HG03135 (cell line): Measurements from ENCODE around the gene OR2V2.
"Not testable (repeated sequence)": the region's sequence is repeated elsewhere in the genome, so short reads cannot be mapped to it uniquely, and the experiment has no call there.

ENCODE experiments used
- ATAC-seq: cut with Tn5 transposase; IDR thresholded peaks from one replicate; pipeline ENCODE4 v1.9.1; 2021; ENCODE audit warnings: mild to moderate bottlenecking, moderate library complexity; ENCODE audit not compliant: unreplicated experiment

OR2V2 gene, protein sequence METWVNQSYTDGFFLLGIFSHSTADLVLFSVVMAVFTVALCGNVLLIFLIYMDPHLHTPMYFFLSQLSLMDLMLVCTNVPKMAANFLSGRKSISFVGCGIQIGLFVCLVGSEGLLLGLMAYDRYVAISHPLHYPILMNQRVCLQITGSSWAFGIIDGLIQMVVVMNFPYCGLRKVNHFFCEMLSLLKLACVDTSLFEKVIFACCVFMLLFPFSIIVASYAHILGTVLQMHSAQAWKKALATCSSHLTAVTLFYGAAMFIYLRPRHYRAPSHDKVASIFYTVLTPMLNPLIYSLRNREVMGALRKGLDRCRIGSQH

GRCh38 chr5:181146927-181147636, at the start of gene OR2V2:
OR2V2 (plus strand) TSS chr5:181147586; CDS start chr5:181154943, 7,357 bp downstream.
- ATAC-seq, result not testable (repeated sequence)

DNA sequence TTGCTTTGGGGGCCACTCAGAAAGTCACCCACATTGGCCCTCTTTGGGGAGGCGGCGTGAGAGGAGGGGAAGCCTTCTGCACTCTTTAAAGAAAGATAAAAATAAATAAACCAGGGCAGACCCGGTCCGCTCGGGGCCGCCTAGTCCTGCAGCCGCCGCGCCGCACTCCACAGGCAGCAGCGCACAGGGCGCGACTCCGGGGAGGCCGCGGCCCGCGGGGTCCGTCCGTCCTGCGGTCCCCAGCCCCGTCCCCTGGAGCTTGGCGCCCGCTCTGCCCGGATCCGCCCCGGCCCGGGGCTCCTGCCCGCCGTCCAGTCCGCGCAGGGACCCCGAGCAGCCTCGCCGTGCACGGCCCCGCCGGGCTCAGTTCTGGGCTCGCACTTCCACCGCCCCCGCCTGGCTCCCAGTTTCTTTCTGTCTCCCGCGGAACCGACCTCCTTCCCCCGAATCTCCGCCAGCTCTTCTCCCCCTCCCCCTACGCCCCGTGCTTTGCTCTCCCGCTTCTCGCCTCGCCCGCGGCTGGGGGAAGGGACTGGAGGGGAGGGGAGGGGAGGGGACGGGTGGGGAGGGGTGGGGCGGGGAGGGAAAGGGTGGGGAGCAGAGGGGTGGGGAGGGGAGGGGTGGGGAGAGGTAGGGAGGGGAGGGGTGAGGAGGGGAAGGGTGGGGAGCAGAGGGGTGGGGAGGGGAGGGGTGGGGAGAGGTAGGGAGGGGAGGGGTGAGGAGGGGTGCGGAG, 49.5 kb upstream of the OR2V2 start:
- ATAC-seq, result not testable (repeated sequence)

DNA sequence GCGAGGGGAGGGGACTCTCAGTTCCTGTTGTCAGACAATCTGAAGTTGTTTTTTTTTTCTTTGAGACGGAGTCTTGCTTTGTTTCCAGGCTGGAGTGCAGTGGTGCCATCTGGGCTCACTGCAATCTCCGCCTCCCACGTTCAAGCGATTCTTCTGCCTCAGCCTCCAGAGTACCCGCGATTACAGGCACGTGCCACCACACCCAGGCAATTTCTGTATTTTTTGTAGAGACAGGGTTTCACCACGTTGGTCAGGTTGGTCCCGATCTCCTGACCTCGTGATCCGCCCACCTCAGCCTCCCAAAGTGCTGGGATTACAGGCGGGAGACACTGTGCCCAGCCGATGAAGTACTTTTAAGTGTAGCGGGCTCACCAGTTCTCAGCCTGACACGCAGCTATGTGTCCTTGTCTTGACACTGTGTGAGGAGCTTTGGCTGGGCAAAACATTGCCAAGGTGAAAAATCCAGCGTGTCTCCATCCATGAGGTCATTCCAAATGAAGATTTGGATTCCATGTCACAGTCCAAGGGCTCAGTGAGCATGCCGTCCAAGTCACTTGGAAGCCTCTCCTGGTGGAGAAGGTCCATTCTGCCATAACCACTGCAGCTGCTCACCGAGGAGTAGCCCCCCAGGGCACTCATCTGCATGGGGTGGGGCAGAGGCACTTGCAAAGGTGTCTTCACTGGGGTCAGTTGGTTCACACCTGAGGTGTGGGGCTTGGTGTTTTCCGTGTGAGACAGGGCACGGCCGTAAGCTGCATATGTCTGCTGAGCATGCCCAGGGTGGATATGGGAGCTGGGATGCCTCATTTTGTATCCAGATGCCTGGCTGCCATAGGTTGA, 48.4 kb upstream of the OR2V2 start:
- ATAC-seq, result no peak

DNA sequence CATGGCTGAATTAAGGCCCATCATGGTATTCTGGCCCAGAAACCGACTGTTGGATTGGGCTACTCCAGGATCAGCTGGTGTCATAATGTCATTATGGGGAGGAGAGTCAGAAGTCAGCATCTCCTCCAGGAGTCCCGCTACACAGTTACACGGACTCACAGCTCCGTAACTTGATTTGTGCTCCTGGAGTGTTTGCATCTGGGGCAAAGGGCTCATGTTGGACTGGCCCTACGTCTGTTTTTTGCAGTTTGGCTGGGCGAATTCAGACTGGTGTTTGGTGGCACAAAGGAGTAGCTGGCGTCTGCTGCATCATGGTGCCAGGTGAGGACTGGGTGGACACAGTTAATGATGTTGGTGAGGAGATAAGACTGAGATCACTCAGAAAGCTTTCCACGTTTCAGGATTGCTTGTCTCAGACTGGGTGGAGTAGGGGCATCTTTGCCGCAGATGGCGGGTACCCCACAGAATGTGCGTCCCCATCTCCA, 47.7 kb upstream of the OR2V2 start:
- ATAC-seq, result no peak

DNA sequence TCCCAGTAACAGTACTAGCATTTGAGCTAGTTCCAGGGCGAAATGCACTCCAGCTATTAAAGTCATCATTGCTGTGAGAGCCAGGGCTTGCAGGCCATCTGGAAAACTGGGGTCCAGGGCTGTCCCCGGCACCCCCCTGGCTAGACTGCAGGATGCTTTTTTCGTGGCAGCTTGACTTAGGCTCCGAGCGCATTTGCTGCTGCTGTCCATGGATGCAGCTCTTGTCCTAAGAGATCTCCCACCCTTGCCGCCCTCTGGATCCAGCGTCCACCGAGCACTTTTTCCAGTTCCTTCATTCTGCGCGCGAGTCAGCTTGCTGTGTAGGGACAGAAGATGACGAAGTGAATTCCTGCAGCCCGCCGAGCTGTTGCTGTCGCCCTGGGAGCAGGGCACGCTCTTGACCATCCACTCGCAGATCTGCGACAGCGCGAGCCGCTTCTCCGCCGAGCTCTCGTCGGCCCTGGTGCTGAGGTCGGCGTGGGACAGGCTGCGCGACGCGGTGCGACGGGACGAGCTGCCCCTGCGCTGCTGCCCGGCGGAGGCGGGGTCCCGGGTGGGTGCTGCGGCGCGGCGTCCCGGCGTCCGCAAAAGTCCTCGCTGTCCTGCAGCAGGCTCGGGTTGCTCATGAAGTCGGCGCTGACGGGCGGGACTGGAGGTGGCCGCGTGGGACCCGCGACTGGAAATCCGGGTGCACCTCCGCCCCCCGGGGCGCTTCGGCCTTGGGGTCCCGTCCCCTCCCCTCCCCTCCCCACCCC, 47.1 kb upstream of the OR2V2 start:
- no peak for ATAC-seq

DNA sequence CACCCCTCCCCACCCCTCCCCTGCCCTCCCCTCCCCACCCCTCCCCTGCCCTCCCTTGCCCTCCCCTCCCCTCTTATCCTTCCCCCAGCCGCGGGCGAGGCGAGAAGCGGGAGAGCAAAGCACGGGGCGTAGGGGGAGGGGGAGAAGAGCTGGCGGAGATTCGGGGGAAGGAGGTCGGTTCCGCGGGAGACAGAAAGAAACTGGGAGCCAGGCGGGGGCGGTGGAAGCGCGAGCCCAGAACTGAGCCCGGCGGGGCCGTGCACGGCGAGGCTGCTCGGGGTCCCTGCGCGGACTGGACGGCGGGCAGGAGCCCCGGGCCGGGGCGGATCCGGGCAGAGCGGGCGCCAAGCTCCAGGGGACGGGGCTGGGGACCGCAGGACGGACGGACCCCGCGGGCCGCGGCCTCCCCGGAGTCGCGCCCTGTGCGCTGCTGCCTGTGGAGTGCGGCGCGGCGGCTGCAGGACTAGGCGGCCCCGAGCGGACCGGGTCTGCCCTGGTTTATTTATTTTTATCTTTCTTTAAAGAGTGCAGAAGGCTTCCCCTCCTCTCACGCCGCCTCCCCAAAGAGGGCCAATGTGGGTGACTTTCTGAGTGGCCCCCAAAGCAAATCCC, 46.2 kb upstream of the OR2V2 start:
- not testable (repeated sequence) for ATAC-seq

GRCh38 chr5:181101930-181102674, 45.3 kb upstream of the OR2V2 start:
- not testable (repeated sequence) for ATAC-seq

DNA sequence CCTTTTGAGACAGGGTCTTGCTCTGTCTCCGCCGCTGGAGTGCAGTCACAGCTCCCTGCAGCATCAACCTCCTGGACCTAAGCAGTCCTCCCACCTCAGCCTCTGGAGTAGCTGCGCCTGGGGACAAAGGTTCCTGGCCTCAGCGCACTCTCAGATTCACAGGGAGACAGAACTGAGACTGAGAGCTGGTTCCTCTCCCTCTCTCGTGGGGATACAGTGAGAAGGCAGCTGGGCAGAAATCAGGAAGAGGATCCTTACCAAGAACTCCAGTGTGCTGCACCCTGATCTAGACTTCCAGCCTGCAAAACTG, 43.2 kb upstream of the OR2V2 start:
- ATAC-seq, result not testable (repeated sequence)

GRCh38 chr5:181104606-181105390, 42.6 kb upstream of the OR2V2 start:
- ATAC-seq, result not testable (repeated sequence)

- ATAC-seq, result no peak
These were observed 41.9 kb upstream of the OR2V2 start for GRCh38 chr5:181105391-181106025.

DNA sequence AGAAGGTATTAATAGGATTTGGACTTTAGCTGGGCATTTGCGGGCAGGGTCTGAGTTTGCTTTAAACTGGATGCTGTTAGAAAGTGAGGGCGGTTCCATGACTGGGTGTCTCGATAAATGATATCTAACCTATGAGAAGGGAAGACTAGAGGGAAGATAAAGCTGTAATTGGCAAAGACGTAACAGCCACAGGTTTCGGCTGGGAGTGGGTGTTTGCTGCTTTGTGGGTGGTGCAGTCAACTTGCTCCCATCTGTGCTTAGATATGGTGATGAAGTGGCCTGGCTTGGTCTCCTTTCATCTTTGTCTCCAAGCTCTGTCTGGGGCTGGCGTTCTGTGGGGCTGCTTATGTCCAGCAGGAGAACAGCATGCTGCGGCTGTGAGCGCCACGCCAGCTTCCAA, 39.7 kb upstream of the OR2V2 start:
- no peak for ATAC-seq

- no peak for ATAC-seq
These were observed 38.7 kb upstream of the OR2V2 start for GRCh38 chr5:181108578-181109165.

DNA sequence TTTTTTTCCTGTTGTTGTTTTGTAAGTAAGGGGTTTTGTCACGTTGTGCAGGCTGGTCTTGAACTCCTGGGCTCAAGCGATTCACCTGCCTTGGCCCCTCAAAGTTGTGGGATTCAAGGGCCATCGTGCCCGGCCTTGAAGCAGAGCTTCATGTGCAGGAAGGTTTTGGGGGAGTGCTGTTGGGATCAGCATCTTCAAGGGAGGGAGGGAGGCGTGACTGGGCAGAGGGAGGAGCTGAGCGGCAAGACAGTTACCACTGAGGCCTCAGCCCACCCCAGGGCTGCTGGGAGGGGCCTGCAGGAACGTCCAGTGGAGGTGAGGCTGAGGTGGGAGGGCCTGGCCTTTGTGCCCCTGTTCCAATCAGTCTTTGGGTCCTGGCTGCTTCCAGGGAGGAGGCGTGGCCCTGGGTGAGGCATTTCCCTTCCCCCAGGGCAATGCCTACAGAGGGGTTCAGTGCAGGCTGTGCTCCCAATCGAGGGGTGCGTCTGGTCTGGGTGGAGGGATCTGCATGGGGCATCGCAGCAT, 37.8 kb upstream of the OR2V2 start:
- ATAC-seq, result no peak

- ATAC-seq, result no peak
These were observed 36.4 kb upstream of the OR2V2 start for GRCh38 chr5:181111010-181111409.

- ATAC-seq, result no peak
These were observed 34.9 kb upstream of the OR2V2 start for GRCh38 chr5:181112476-181112875.

- not testable (repeated sequence) for ATAC-seq
These were observed 33.8 kb upstream of the OR2V2 start for GRCh38 chr5:181113572-181113971.

- ATAC-seq, result no peak
These were observed 33.0 kb upstream of the OR2V2 start for GRCh38 chr5:181114284-181114843.
